ENCODE measurements around the gene STAT5B. TPM values are rescaled to one million over a fixed set of nuclear protein-coding genes. Genes with fewer than 3 reads are reported as not detected.

Gene STAT5B
- total and polyA plus RNA-seq, 2 of the 8 experiments (the other 6 are each of a cell fraction or from before 2014, with no cell fraction given), result 35.3 to 52.6 TPM

DNA sequence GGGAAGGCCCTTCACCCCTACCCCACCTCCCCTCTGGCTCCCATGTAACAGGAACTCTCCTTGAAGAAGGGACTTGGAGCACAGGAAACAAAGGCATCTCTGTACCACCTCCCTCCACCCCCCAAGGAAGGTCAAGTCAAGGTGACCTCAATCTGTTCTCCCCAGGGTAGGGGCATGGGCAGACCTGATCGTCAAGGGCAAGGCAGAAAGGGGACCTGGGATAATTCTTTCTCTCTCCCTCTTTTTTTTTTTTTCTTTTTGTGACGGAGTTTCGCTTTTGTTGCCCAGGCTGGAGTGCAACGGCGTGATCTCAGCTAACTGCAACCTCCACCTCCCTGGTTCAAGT lies 7.8 kb upstream of the STAT5B start:
- H4K5ac ChIP-seq (ENCODE audit: insufficient read length, low read depth, low read length), result no peak overlapping the region
- no peak overlapping the region for H4K8ac ChIP-seq (ENCODE audit: extremely low read depth, insufficient read depth, low read length)
- H3K9me3 ChIP-seq (ENCODE audit: insufficient read depth in 2 of 2, low read depth in 1 of 2, low read length in 1 of 2), result no peaks in the 10 kb centered on the region
- no peak overlapping the region for H3K4me3 ChIP-seq (ENCODE audit: extremely low read depth in 1 of 4, insufficient read depth in 2 of 4, low read depth in 3 of 4, low read length in 4 of 4)
- no peak overlapping the region for H3K4me2 ChIP-seq (ENCODE audit: insufficient read depth in 1 of 2, low read depth in 2 of 2, low read length in 2 of 2)
- H4K91ac ChIP-seq (replicated peaks; ENCODE audit: insufficient read length, low read length), result no peak overlapping the region
- no peak overlapping the region for H2BK15ac ChIP-seq (ENCODE audit: low read length)
- no peak overlapping the region for H2BK20ac ChIP-seq (ENCODE audit: low read length)
- H3K79me2 ChIP-seq (ENCODE audit: control insufficient read depth in 1 of 2, insufficient read depth in 2 of 2, low read length in 2 of 2), result no peaks in the 10 kb centered on the region
- H4K20me1 ChIP-seq (replicated peaks in 1 of 2; ENCODE audit: control insufficient read depth in 1 of 2, insufficient read depth in 2 of 2, low read length in 2 of 2), result no peaks in the 10 kb centered on the region
- no peaks in the 10 kb centered on the region for H3K36me3 ChIP-seq (ENCODE audit: control insufficient read depth in 2 of 4, insufficient read depth in 4 of 4, low read length in 3 of 4)
- ChIA-PET POLR2A (ENCODE audit: partially characterized antibody) (interaction anchor here (1.4 kb wide), 1 partner anchor 8 kb away, joined by 3 read pairs; the partner anchor contains the start of gene STAT5B), CTCF (ENCODE audit: partially characterized antibody) (interaction anchor here (0.7 to 2.4 kb wide), 6 partner anchors 8 to 257 kb away, joined by 3 to 6 read pairs (median 3); no protein-coding TSS in a partner anchor)
- H3K56ac ChIP-seq (replicated peaks; ENCODE audit: insufficient read length, low read depth, low read length), result no peak overlapping the region
- H2BK120ac ChIP-seq (replicated peaks; ENCODE audit: low read depth, low read length), result no peak overlapping the region
- H3K27me3 ChIP-seq (replicated peaks in 1 of 4; ENCODE audit: control insufficient read depth in 3 of 4, extremely low read depth in 1 of 4, insufficient read depth in 3 of 4, low read length in 3 of 4), result peaks cover 5 to 20% (median 16%) of the 10 kb centered on the region in 4 experiments; a peak in 6 of 7 replicates
- no peak overlapping the region for H3K9ac ChIP-seq (replicated peaks in 1 of 4; ENCODE audit: extremely low read depth in 1 of 4, low read depth in 3 of 4, low read length in 3 of 4)
- H3K4me1 ChIP-seq (replicated peaks in 1 of 4; ENCODE audit: control insufficient read depth in 3 of 4, insufficient read depth in 4 of 4, low read length in 3 of 4), result peaks cover 0 to 12% (median 8%) of the 10 kb centered on the region in 4 experiments; a peak in 5 of 7 replicates
- H2BK12ac ChIP-seq (ENCODE audit: low read depth, low read length), result no peak overlapping the region
- H3K18ac ChIP-seq (ENCODE audit: extremely low read depth, low read length), result no peak overlapping the region
- no peaks in the 10 kb centered on the region; the same call in 1 of the 2 replicates for H3K23me2 ChIP-seq (ENCODE audit: low read depth, low read length)
- H3K79me1 ChIP-seq (ENCODE audit: low read depth, low read length), result no peaks in the 10 kb centered on the region
- FAIRE-seq (no peak), DNase-seq (ENCODE audit: low read depth in 1 of 2, low spot score in 2 of 2) (no peak)
- 0 out of 2 replicates have a peak overlapping the region, but pooled peaks have one; percentile 49 for H2BK5ac ChIP-seq (ENCODE audit: low read depth, low read length)
- no peak overlapping the region for H3K4ac ChIP-seq (replicated peaks; ENCODE audit: insufficient read length, low read depth, low read length)
- no peak overlapping the region for H2AK5ac ChIP-seq (ENCODE audit: low read depth, low read length)
- WGBS, 2 experiments (ENCODE audit: extremely low coverage in 1 of 2, insufficient coverage in 1 of 2, insufficient read length in 1 of 2, insufficient replicate concordance in 2 of 2, low coverage in 1 of 2, low lambda C conversion rate in 2 of 2, missing lambda C conversion rate in 1 of 2), result 75% methylated on average over 5 of the region's 5 CpGs; no CpG with 5 or more reads in 1 of the 2 experiments
- no peak overlapping the region for H3K23ac ChIP-seq (ENCODE audit: insufficient read length)
- H2AFZ ChIP-seq (ENCODE audit: low read length), result no peak overlapping the region
- H3K27ac ChIP-seq (ENCODE audit: low read depth, low read length), result no peak overlapping the region
- no peak overlapping the region for H3K14ac ChIP-seq (ENCODE audit: insufficient read length)
- TF ChIP-seq, protein P1, sequence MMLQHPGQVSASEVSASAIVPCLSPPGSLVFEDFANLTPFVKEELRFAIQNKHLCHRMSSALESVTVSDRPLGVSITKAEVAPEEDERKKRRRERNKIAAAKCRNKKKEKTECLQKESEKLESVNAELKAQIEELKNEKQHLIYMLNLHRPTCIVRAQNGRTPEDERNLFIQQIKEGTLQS (IDR thresholded peaks at IDR 0.05; ENCODE audit: insufficient read depth, low read depth, low read length), result no peak
- TF ChIP-seq YY1 (IDR thresholded peaks at IDR 0.05; ENCODE audit: low read depth, low read length), result no peak
- no peak for TF ChIP-seq SIRT6 (IDR thresholded peaks at IDR 0.05; ENCODE audit: low read length)
- TF ChIP-seq SIX5 (IDR thresholded peaks at IDR 0.05; ENCODE audit: low read depth, low read length), result no peak
- no peak for TF ChIP-seq JUND (IDR thresholded peaks at IDR 0.05; ENCODE audit: low read length)
- TF ChIP-seq, protein P2, sequence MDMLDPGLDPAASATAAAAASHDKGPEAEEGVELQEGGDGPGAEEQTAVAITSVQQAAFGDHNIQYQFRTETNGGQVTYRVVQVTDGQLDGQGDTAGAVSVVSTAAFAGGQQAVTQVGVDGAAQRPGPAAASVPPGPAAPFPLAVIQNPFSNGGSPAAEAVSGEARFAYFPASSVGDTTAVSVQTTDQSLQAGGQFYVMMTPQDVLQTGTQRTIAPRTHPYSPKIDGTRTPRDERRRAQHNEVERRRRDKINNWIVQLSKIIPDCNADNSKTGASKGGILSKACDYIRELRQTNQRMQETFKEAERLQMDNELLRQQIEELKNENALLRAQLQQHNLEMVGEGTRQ (IDR thresholded peaks at IDR 0.05; ENCODE audit: low read length), result no peak
- TF ChIP-seq BRCA1 (IDR thresholded peaks at IDR 0.05; ENCODE audit: low read depth, low read length), result no peak
- TF ChIP-seq SP4 (IDR thresholded peaks at IDR 0.05; ENCODE audit: low read length), result no peak
- no peak for TF ChIP-seq EZH2 (IDR thresholded peaks at IDR 0.05; ENCODE audit: low read depth, low read length, severe bottlenecking)
- TF ChIP-seq PHF8 (conservative IDR thresholded peaks at IDR 0.05; ENCODE audit: low read depth, low read length), result no peak
- no peak for TF ChIP-seq RAD21 (IDR thresholded peaks at IDR 0.05 in 1 of 2, conservative IDR thresholded peaks at IDR 0.05 in 1 of 2; ENCODE audit: low read depth in 2 of 2, low read length in 2 of 2)
- TF ChIP-seq KDM5A (IDR thresholded peaks at IDR 0.05; ENCODE audit: low read length), result no peak
- no peak for TF ChIP-seq HDAC6 (IDR thresholded peaks at IDR 0.05; ENCODE audit: low read depth, low read length)

All from H1 (cell line).